GM21737 (cell line): ENCODE results near the gene GHR.
"Not testable (repeated sequence)": the region's sequence is repeated elsewhere in the genome, so short reads cannot be mapped to it uniquely, and the experiment has no call there.

Experiments
- ATAC-seq: cut with Tn5 transposase; IDR thresholded peaks from one replicate; pipeline ENCODE4 v1.9.1; 2021; ENCODE audit warnings: mild to moderate bottlenecking, moderate library complexity; ENCODE audit not compliant: unreplicated experiment

Gene GHR

DNA sequence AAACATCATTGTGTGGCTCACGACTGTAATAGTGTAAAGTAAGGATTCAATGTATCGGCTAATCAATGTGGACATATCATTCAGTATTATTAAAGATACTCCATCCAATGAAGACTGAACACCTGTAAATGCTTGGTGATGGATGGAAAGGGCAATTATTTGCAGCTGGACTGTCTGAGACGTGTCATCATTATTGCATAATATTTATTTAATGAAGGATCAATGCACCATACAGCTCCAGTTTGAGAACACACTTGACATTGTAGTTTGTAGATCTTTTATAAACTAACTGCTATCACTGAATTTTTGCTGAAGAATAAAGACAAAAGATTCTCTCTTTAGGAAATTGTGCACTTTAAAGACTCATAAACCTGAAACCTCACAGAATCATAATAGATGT is 215.7 kb downstream of the GHR start:
- no peak for ATAC-seq

DNA sequence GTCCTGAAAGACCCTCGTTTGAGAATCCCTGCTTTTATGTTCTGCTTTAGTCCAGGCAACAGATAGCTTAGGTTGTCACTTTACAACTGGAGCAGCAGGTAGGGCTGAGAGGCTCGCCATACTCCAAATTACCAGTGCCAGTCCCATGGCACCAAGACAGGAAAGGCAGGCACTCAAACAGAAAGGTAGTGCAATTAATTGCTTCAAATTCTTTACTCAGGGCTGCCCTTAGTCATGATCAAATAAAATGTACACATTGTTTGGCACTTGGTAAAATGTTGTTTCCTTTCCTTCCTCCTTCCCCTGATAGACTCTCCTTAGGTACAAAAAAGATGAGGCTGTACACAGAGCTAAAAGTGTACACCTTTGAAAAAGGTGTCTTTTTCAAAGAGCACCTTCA is 217.6 kb downstream of the GHR start:
- no peak for ATAC-seq

DNA sequence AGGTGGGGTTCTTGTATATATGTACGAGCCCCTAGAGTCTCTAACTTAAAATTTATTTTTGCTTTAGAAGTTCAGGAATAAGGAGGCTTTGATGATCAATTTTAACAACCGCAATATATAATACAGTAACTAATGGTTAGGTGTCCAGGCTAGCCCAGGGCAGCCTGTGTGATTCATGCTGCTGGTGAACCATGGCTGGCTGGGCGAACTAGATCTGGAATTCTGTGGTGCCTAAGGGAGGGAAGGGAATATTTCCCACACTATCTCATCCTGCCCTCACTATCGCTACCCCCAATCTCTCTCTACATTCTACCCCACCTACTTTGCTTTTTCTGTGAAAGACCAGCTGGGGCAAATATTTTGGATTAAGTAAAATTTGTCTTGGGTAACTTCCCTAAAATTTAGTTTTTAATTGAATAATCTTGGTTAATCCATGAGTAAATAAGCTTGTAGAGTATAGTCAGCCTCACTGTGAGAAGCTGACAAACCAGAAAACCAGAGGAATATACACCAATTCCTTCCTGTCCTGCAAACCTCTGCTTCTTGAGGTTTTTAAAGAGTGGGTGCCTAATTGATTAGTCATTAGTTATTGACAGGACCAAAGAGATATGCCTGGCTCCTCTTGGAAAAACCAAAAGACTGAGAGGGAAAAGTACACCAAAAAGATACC is 218.2 kb downstream of the GHR start:
- no peak for ATAC-seq

DNA sequence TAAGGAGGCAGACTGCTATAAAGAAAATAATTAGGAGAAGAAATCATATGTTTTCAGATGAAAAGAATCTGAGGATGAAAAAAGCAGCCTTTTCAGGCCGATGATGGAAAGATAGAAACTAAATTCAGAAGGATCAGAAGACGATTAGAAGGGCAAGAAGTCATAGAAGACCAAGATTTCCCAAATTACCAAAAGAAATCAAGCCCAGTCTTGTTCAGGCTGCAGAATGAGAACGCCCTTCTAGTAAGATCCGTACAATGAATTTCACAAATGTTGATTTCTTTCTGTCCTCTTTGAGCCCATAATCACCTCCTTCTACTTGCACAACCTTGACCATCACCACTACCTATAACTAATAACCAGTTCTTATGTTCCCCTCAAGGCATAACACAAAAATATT is 218.8 kb downstream of the GHR start:
- no peak for ATAC-seq

DNA sequence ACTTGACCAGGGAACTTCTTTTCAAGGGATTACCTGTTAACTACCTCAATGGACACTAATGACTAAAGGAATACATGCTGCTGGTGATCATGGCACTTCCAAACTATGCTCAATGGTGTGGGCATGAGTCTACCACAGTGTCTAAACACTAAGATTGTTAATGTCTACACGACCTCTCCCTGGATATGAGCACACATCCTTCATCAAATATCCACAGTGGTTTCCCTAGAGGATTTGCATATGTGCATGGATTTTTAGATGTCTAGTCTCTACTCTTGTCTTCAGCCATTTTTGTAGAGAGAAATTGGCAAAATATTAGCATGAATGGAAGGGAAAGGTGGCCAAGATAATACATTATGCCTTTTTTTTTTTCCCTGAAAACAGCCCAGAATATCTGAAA is 220.1 kb downstream of the GHR start:
- no peak for ATAC-seq

DNA sequence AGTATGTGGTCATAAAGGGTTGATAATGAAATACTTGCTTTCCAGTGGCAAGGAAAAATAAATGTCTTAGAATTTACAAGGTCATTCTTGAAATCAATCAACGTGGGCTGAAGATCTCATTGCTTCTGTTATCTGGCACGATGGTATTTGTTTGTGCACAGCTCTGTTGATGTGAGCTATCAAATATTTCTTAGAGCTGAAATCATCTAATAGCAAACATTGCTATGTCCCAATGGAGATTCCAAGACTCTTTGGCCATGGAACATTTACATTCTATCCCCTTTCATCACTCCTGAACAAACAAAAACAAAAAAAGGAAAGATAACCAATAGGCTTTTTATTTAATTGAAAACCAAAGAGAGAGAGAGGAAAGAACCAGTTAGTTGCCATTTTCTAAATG is 221.9 kb downstream of the GHR start:
- no peak for ATAC-seq

DNA sequence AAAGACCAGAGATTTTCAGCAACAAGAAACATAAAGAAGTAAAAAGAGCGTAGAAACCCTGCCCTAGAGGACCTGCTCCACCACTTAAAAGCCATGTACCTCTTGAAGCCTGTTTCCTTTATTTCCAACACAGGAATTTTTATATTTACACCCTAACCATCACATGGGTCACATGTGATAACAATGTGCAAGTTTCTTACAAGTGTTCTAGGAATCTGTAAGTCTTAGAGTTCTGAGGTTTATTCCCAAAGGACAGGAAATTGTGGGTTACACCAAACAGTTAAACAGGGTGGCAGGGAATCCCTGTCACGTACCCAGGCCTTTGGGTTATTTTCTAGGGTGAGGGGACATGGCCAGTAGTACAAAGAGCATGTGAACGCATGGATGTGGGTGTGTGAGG is 224.8 kb downstream of the GHR start:
- ATAC-seq: no peak

DNA sequence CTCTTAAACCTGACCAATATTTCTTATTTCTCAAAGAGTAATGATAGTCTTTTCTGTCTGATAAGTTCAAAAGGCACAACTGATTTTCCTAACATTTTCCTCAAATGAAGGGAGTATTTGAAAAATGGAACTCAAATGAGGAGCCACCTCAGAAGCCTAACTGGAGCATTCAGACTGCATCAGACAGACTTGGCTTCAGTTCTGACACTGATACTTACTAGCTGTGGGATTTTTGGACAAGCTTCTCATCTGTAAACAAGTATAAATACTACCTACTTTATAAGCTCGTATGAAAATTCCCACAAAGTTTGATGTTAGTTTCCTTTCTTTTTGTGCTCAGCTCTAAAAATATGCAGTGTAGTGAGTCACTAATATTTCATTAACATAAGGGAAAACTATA is 225.7 kb downstream of the GHR start:
- ATAC-seq: no peak

DNA sequence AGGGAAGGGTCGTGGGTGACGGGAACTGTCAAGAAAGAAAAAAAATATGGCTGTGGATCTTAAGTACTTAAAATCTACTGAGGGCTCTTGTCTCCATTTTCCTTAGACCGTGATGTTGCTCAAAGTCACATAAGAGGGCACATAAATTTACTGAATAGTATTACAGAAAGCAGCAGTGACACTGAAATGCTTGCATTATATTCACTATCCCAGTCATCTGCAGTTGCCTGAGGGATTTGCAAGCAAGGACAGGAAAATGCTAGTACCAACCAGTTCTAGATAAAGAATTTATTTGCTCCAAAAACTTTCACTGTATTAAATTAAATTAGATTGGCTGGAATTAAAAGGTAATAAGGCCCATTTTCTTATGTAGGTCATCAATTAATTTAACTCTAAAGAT is 226.8 kb downstream of the GHR start:
- no peak for ATAC-seq

DNA sequence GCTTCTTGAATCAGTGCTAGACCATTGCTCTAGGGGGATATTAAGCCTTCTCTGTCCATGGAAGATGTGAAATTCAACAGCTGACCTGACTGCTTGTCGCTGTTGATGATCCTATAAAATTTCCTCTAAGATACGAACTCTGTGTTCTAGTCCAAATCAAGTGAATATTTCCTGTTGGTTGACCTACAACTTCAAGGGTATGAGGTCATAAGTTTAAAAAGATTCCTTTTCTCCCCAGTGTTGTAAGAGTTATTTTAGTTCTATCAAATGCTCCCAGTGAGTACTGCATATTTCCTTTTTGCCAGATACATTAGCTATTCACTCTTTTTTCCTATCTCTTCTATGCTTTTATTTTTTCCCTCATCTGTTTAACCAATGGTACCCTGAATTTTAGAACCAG is 230.5 kb downstream of the GHR start:
- ATAC-seq: no peak

DNA sequence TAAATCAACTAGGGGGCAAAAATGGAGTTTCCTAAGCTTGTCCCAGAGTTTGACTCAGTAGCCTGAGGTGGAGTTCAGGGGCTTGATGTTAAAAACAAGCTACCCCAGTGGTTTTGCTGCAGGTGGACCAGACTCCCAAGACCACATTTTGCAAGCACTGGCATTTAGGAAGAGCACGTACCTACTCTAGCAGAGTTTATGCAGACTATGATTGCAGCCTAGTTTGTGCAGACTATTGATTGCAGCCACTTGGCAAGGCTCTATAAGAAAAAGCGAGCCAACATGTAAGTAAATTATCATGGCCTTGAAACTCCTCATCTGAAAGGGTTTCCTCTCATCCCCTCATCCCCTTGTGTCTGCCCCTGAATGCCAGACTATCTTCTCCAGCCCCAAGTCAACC is 231.4 kb downstream of the GHR start:
- ATAC-seq: no peak

DNA sequence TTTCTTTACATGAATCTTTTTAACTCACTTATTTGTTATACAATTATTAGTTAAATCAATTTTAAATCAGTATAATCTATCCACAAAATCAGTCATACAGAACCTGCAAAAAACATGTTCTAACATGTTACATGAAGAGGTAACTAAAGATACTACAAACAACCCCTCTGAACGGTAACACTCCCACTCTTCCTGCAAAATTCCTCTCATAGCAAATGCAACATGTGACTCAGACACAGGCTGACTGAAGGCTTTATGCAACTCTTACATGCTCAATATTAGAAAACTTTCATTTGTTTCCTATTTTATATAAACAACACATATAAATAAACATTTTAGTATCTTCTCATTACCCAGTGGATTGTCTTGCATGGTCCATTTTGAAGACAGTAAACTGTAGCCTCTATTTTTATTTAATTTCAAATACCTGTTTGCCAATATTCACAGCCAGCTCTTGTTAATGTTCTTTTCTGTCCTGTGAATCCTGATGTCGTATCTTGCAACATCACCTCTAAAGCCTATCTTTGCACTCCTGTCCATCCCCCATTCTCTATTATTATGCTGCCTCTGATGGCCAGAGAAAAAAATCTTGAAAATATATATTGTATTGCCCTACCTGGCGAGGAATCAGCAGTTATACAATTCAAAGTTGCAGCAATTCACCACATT is 232.9 kb downstream of the GHR start:
- no peak for ATAC-seq

DNA sequence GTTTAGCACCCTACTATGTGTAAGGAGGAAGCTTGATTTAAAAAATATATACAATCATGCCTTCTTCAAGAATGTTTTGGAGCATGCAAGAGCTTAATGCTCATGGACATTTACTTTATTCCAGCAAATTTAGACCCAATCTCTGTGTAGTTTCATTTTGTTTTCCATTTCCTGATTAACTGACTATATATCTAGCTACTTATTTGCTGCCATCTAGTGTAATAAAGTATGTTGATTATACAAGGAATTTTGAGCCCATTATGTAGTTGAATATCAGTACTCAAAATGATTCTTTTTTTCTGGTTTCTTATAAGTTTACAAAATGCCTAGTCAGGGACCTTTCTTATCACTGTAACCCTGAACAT is 233.4 kb downstream of the GHR start:
- ATAC-seq: no peak

DNA sequence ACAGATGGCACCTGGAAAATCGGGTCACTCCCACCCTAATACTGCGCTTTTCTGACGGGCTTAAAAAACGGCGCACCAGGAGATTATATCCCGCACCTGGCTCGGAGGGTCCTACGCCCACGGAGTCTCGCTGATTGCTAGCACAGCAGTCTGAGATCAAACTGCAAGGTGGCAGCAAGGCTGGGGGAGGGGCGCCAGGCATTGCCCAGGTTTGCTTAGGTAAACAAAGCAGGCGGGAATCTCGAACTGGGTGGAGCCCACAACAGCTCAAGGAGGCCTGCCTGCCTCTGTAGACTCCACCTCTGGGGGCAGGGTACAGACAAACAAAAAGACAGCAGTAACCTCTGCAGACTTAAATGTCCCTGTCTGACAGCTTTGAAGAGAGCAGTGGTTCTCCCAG is 236.6 kb downstream of the GHR start:
- not testable (repeated sequence) for ATAC-seq

DNA sequence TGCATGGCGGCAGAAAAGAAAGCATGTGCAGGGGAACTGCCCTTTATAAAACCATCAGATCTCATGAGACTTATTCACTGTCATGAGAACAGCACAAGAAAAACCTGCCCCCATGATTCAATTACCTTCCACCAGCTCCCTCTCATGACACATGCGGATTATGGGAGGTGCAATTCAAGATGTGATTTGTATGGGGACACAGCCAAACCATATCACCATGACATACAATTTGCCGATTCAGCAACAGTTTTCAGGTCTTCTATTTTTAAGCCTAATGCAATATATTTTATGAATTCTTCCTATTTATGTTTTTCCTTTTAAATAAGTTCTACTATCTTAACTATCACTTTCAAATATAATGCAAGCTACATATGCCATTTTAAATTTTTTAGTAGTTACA is 242.6 kb downstream of the GHR start:
- ATAC-seq: no peak

DNA sequence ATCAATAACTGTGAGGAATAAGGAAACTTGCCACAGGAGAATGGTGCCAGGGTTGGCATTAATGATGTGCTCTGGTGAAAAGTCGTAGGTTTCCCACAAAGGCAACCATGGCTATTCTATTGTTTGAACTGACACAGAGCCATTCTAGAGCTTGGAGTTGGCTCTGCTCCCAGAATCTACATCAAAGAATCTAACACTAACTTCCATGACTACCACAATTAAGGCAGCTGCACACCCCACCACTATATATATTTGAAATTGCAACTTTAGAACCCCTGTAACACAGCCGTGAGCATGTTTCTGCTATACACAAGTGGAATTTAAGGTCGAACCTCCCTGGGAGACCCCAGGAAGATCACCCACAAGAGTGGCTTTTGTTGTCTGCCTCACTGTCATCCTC is 243.6 kb downstream of the GHR start:
- ATAC-seq: no peak

DNA sequence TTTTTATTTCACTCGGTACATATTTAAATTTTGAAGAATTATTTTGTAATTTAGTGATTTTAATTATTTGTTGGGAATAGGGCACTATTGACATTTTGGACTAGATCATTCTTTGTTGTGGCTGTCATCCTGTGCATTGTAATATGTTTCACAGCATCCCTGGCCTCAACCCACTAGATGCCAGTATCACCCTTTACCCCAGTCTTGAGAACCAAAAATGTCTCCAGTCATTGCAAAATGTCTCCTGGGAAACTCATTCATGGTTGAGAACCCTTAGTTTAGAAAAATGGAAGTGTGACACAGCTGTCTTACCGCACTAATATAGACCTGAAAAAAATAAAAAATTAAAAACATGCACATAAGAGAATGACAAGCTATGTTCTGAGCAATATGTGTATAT is 245.0 kb downstream of the GHR start:
- ATAC-seq: no peak

DNA sequence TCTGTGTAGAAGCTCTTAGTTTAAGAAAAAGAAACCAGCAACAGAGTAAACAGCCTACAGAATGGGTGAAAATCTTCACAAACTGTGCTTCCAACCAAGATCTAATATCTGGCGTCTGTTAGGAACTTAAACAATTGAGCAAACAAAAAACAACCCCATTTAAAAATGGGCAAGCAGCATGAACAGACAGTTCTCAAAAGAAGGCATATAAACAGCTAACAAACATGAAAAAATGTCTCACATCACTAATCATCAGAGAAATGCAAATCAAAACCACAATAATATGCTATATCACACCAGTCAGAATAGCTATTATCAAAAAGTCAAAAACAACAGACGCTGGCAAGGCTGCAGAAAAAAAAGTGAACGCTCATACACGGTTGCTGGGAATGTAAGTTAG is 249.7 kb downstream of the GHR start:
- ATAC-seq: no peak

DNA sequence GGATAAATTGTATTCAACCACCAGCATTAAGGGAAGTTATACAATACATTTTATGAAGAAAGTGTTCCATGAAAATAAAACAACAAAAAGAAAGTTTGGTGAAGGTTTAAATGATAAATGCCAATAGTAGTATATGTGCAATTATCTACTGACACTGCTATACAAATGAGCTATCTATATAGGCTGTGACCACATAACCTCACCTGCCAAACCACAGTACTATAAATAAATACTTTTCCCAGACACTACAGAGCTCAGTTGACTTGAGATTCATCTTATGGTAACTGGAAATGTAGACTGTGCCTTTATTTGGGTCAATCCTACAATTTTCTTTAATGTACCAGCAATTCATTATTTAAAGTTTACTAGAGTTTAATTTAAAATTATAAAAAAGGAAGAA is 252.4 kb downstream of the GHR start:
- ATAC-seq: no peak

DNA sequence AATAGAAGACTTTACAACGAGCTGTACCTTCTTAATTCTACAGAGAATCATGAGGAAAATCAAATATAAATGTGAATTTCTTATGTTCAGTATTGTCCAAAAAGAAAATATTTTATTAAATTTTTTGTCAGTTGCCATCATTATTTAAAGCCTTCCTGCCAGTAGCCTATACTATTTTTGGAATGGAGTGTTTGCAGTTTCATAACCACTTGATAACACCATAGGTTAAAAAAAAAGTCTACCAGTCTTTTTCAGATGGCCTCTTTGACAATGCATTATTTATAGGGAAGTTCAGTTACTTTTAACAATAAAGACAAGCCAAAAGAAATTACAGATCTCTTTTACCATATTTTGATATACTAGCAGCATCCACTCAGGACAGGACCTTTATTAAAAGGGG is 253.1 kb downstream of the GHR start:
- no peak for ATAC-seq

DNA sequence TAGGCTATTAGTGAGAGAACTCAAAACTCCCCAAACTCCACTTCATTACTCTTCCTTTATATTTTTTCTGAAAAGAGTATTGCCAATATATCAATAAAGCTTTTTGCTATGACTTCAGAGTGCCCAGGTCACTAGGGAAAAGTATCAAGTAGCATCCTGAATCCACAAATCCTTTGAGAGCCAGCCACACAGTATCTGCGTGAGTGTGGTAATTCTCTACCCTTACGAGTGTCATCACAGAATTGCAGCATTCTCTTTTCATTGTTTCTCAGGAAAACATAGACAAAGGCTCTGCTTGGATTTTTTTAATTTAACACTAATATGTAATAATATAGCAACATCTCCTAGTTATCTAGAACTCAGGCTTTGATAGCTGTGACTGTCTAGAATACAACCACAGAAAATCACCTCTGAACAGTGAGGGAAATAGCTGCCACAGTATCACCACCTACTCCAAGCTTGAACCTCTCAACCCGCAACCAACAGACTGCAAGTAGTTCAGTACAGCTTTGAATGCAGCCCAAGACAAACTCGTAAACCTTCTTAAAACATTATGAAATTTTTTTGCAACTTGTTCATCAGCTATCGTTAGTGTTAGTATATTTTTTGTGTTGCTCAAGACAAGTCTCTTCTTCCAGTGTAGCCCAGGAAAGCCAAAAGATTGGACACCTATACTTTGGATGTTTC is 254.1 kb downstream of the GHR start:
- no peak for ATAC-seq

DNA sequence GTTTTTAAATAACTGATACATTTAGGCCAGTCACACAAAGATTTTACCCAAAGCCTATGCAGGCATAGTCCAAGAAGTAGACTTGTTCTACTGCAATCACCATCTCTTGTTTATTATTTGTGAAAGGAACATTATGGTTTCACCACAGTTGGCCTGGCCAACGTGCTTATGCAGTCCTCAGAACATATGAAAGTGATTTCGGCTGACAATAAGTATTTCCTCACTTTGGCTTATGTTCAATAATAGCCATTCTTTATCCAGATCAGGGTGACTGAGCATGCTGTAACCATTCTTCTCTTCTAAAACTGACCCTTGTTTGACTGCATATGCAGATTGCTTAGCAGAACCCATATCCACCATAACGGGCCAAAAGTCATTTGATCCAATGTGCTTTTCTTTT is 256.8 kb downstream of the GHR start:
- no peak for ATAC-seq

DNA sequence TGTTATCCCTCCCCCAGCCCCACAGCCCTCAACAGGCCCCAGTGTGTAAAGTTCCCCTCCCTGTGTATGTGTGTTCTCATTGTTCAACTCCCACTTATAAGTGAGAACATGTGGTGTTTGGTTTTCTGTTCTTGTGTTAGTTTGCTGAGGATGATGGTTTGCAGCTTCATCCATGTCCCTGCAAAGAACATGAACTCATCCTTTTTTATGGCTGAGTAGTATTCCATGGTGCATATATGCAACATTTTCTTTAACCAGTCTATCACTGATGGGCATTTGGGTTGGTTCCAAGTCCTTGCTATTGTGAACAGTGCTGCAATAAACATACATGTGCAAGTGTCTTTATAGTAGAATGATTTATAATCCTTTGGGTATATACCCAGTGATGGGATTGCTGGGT is 261.8 kb downstream of the GHR start:
- ATAC-seq: not testable (repeated sequence)
